GM03348 (cell line): ENCODE data around the gene HOXA13.

Source experiments
- DNase-seq: peaks from one replicate; pipeline ENCODE4 v3.0.0; 2012; ENCODE audit warnings: low spot score

Gene HOXA13

GRCh38 chr7:27148031-27148755, 51.7 kb downstream of the HOXA13 start:
- peak; percentile 54 for DNase-seq

- peak; percentile 82 for DNase-seq
Observed at GRCh38 chr7:27147199-27148030, 52.5 kb downstream of the HOXA13 start, which contains the start of gene HOXA6. Gene HOXA6 (minus strand): TSS chr7:27147774. CDS start chr7:27147749, 25 bp downstream.

GRCh38 chr7:27146491-27147198, 53.2 kb downstream of the HOXA13 start:
- no peak for DNase-seq

- DNase-seq, result no peak
Observed at GRCh38 chr7:27145914-27146412, 53.9 kb downstream of the HOXA13 start.

DNA sequence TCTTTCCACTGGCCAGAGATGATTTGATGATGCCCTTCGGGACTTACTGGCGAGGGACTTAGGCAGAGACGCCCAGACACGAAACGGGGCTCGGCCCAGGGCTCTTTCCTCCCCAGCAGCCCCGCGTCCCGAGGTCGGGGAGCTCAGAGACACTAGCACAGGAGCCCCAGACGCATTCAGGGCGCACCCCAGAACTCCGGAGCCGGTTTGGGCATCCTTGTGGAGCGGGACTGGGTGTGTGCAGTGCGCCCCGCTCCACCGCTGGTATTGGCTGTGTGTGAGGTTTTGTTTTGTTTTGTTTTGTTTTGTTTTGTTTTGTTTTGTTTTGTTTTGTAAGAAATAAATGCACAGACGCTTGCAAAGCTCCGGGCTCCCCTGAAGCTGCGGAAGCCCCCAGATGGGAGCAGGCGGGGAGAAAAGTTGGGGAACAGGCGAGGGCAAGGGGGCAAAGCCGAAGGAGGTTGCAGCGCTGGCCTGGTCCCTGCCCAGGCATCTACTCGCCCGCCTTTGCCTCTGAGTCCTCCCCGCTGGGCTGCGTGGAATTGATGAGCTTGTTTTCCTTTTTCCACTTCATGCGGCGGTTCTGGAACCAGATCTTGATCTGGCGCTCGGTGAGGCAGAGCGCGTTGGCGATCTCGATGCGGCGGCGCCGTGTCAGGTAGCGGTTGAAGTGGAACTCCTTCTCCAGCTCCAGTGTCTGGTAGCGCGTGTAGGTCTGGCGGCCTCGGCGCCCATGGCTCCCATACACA, 54.6 kb downstream of the HOXA13 start:
- no peak for DNase-seq

- no peak for DNase-seq
Observed at GRCh38 chr7:27144781-27145164, 55.1 kb downstream of the HOXA13 start.
